BLaER1 (cell line): ENCODE data around the gene CHAT.

Source experiments
- H3K27ac ChIP-seq: shearing (Covaris generic); formaldehyde crosslinking; 2 replicates; pipeline ENCODE4 v1.8.1; 2022
- H3K27me3 ChIP-seq: shearing (Covaris generic); formaldehyde crosslinking; 2 replicates; pipeline ENCODE4 v1.8.1; 2022
- H3K36me3 ChIP-seq: shearing (Covaris generic); formaldehyde crosslinking; 2 replicates; pipeline ENCODE4 v1.8.1; 2022
- H3K4me1 ChIP-seq: shearing (Covaris generic); formaldehyde crosslinking; 2 replicates; pipeline ENCODE4 v1.8.1; 2022
- H3K4me2 ChIP-seq: shearing (Covaris generic); formaldehyde crosslinking; 2 replicates; pipeline ENCODE4 v1.8.1; 2022
- H3K4me3 ChIP-seq: shearing (Covaris generic); formaldehyde crosslinking; 2 replicates; pipeline ENCODE4 v1.8.1; 2022
- H3K9ac ChIP-seq: shearing (Covaris generic); formaldehyde crosslinking; 2 replicates; pipeline ENCODE4 v1.8.1; 2022
- H3K9me3 ChIP-seq: shearing (Covaris generic); formaldehyde crosslinking; 2 replicates; pipeline ENCODE4 v1.8.1; 2022
- H4K20me1 ChIP-seq: shearing (Covaris generic); formaldehyde crosslinking; 2 replicates; pipeline ENCODE4 v1.8.1; 2022
- Cebpa-rat ChIP-seq: shearing (Covaris generic); IDR thresholded peaks from 2 replicates; pipeline ENCODE4 v1.8.1; 2022

Gene CHAT

DNA sequence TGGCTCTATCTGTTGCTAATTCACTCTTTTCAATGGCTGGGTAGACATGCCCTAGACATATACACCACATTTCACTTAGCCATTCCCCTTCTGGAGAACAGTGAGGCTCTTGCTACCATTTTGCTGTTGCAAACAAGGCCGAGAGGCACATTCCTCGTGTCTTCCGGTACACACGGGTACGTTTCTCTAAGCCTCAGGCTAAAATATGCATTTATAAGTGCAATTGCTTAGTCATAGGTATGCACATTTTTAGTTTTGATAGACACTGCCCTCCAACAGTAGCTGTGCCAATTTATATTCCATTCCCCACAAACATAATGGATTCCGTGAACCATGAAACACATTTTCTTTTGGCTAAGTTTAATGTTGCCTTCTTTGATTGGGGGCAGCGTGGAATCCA is 13.2 kb downstream of the CHAT start:
- Histone ChIP-seq H3K36me3 (no peaks in the 10 kb centered on the region), H3K27me3 (no peaks in the 10 kb centered on the region), H3K9ac (no peak overlapping the region), H3K4me3 (no peak overlapping the region), H3K27ac (no peak overlapping the region), H3K4me1 (peaks cover 6% of the 10 kb centered on the region; the same call in 1 of the 2 replicates), H3K4me2 (no peak overlapping the region), H3K9me3 (no peaks in the 10 kb centered on the region), H4K20me1 (no peaks in the 10 kb centered on the region)
- TF ChIP-seq Cebpa-rat, result no peak

- no peak for TF ChIP-seq Cebpa-rat
- Histone ChIP-seq H3K9ac (no peak overlapping the region), H3K27me3 (no peaks in the 10 kb centered on the region), H4K20me1 (no peaks in the 10 kb centered on the region), H3K4me3 (no peak overlapping the region), H3K9me3 (no peaks in the 10 kb centered on the region), H3K36me3 (no peaks in the 10 kb centered on the region), H3K4me2 (no peak overlapping the region), H3K27ac (no peak overlapping the region), H3K4me1 (peaks cover 6% of the 10 kb centered on the region; the same call in 1 of the 2 replicates)
Observed at GRCh38 chr10:49627644-49628247, 13.9 kb downstream of the CHAT start.

DNA sequence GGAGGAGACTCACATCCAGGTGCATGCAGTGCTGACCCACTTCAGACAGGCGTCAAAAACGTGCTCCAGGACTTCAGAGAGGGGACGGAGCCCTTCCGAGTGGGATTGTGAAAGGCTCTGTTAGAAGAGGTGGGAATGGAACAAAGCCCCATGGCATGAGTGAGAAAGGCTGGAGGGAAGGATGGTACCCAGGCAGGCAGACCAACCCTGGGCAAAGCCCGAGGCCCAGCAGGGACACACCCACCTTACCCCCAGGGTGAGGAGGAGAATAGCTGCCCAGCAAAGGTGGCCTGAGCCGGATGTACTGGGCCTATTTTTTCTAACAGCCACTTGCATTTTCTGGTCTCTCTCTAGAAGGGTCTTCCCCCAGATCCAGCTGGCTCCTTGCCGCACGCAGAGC is 14.8 kb downstream of the CHAT start:
- H4K20me1 ChIP-seq, result no peaks in the 10 kb centered on the region
- H3K4me1 ChIP-seq, result peaks cover 6% of the 10 kb centered on the region; the same call in 1 of the 2 replicates
- no peak overlapping the region for H3K9ac ChIP-seq
- H3K27me3 ChIP-seq, result no peaks in the 10 kb centered on the region
- no peak for TF ChIP-seq Cebpa-rat
- no peaks in the 10 kb centered on the region for H3K9me3 ChIP-seq
- no peak overlapping the region for H3K4me3 ChIP-seq
- no peak overlapping the region for H3K4me2 ChIP-seq
- no peak overlapping the region for H3K27ac ChIP-seq
- no peaks in the 10 kb centered on the region for H3K36me3 ChIP-seq

GRCh38 chr10:49629431-49629881 is 15.6 kb downstream of the CHAT start:
- Histone ChIP-seq H3K9me3 (no peaks in the 10 kb centered on the region), H3K27me3 (no peaks in the 10 kb centered on the region), H3K4me2 (no peak overlapping the region), H4K20me1 (no peaks in the 10 kb centered on the region), H3K9ac (no peak overlapping the region), H3K4me3 (no peak overlapping the region), H3K27ac (no peak overlapping the region), H3K4me1 (peaks cover 9% of the 10 kb centered on the region; the same call in 1 of the 2 replicates), H3K36me3 (no peaks in the 10 kb centered on the region)
- no peak for TF ChIP-seq Cebpa-rat

DNA sequence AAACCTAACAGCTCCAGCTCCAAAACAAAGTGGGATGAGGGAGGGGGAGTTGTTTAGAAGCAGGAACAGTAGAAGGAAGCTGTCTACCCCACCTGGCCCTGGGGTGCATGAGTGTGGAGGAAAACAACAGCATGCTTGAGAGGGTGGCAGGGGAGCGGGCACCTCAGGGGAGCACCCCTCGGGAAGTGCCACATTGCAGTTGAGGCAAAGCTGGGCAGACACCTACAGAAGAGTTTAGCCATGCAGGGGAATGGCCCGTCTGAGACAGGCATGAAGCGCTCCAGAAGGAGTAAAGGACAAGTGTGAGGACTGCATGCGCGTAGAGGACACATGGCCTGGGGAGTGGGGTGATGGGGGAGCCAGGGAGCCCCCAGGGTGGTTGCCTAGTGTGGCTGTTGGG is 18.1 kb downstream of the CHAT start:
- Histone ChIP-seq H3K27me3 (no peaks in the 10 kb centered on the region), H3K4me2 (no peak overlapping the region), H3K36me3 (no peaks in the 10 kb centered on the region), H3K4me1 (peaks cover 9% of the 10 kb centered on the region; the same call in 1 of the 2 replicates), H3K27ac (no peak overlapping the region), H4K20me1 (no peaks in the 10 kb centered on the region), H3K9ac (no peak overlapping the region), H3K9me3 (no peaks in the 10 kb centered on the region), H3K4me3 (no peak overlapping the region)
- no peak for TF ChIP-seq Cebpa-rat

DNA sequence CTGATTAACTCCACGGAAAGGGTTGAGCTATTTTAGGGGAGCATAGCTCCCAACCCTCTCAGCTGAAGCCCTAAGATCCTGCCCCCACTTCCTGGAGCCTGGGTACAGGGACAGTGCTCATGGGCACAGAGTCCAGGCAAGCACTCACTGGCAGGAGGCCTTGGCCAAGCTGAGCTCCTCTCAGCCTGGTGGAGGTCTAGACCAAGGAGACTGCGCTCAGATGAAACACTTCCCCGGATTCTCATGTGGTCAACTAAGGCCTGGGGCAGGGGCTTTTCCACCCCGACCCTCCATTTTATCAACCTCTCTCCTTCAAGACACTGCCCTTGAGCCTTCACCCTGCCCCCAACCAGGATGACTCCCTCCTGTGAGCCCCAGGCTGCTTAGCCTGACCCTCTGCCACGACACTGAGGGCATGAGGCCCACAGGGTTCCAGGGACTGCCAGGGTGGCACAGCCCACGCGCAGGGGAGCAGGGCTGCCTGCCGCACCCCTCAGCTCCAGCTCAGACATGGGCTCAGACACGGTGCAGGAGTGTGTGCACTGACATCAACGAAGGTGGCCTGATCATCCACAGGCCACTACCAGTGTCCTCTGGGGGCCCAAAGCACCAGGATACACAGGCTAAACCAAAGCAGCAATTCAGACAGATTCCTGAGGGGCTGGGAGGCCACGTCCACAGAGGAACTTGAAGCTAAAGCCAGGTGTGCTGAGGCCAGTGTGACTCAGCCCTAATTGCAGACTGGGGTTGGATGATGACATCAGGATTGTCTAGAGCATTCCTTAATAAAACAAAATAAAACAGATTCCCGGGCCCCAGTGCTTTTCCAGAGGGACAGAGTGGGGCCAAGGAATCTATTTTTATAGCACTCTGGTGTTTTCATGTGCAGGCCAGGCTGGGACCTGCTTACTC is 18.8 kb downstream of the CHAT start:
- no peak overlapping the region; the same call in 1 of the 2 replicates for H3K27ac ChIP-seq
- no peak for TF ChIP-seq Cebpa-rat

DNA sequence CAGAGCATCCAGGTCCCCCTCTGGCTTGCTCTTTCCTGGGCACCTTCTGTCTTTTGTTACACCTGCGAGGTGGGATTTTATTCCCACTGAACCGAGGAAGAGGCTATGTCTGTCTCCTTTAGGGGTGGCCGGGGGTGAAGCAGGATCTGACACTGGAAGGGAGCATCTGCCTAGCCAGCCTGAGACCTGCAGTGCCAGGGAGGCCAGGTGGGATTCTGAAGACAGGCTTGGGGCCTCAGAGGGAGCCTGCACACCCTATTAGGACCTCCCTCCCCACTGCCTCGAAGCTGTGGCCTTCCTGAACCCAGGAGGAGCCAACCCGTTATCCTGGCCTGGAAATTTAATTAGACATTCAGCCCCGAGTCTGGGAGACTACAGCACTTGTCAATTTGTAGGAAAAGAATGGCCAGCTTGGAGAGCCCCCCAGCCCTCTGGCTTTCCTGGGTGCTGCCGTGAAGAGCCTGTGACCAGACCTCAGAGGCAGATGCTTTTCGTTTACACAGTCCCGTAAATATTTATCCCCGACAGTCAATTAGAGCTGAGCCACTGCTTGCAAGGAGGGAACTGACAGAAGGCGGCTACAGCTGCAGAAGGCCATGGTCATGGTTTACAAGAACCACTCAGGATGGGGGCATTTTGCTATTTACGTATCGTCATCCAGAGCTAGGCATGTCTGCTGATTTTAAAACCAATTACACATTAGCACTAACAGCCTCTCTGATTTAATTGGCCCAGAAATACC is 19.7 kb downstream of the CHAT start:
- Histone ChIP-seq H4K20me1 (no peaks in the 10 kb centered on the region), H3K27me3 (no peaks in the 10 kb centered on the region), H3K4me2 (peak overlapping the region; percentile 22)

More for the DNA sequence above, 18.8 kb downstream of the CHAT start:
- Histone ChIP-seq H3K9me3 (no peaks in the 10 kb centered on the region), H3K36me3 (no peaks in the 10 kb centered on the region), H3K4me1 (peaks cover 13% of the 10 kb centered on the region; the same call in 1 of the 2 replicates), H4K20me1 (no peaks in the 10 kb centered on the region), H3K4me2 (no peak overlapping the region), H3K4me3 (no peak overlapping the region), H3K9ac (no peak overlapping the region), H3K27me3 (no peaks in the 10 kb centered on the region)

DNA sequence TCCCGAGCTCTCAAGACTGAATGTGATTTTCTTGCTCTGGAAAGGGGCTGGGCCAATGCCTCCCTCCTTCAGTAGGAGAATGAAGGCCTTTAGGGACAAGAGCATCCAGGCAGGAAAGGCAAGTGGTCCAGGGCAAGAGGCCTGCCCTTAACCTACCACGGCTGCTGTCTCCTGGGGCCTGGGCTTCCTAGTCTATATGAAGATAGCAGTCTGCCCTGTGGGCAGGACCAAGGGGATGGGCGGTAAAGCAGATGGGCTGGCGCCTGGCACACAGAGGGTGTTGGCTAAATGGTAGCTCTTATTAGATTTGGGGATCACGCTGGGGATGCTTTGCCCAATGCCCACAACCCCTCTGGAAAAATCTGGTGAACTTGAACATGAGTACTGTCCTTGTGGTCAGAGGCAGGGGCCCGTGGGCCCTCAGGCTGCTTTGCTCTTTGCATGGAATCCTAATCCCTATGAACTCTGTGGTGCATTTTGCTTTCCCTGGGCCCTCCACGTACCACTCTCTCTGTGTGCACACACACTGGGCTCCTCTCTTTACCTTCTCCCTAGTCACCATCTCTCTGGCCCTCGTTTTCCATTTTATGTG is 20.3 kb downstream of the CHAT start:
- Histone ChIP-seq H3K9ac (no peak overlapping the region), H3K36me3 (no peaks in the 10 kb centered on the region), H3K27ac (no peak overlapping the region), H3K4me1 (peaks cover 13% of the 10 kb centered on the region; the same call in 1 of the 2 replicates), H3K4me3 (no peak overlapping the region), H3K4me2 (peak overlapping the region; percentile 22), H3K9me3 (no peaks in the 10 kb centered on the region), H4K20me1 (no peaks in the 10 kb centered on the region), H3K27me3 (no peaks in the 10 kb centered on the region)
- TF ChIP-seq Cebpa-rat, result no peak

More for the DNA sequence above, 19.7 kb downstream of the CHAT start:
- no peak for TF ChIP-seq Cebpa-rat
- H3K4me3 ChIP-seq, result no peak overlapping the region
- H3K4me1 ChIP-seq, result peaks cover 13% of the 10 kb centered on the region; the same call in 1 of the 2 replicates
- no peaks in the 10 kb centered on the region for H3K36me3 ChIP-seq
- no peak overlapping the region for H3K9ac ChIP-seq
- H3K27ac ChIP-seq, result no peak overlapping the region
- H3K9me3 ChIP-seq, result no peaks in the 10 kb centered on the region

DNA sequence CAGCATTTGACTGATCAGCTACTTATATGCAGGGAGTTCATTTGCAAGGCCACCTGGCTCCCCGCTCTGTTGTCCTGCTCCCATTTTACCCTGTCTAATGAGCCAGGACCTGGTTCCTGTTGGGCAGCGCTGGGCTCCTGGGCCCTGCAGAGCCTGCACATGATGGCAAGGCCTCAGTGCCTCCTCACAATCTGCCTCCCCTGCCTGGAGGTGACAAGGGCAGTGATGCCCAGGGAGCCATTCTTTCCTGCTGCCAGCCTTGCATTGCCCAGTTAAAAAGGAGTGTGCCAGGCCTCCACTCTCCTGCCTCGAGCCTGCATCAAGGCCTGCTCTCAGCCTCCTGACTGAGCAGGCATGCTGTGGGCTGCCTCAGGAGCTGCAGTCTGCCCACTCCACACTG is 28.5 kb downstream of the CHAT start:
- H3K27me3 ChIP-seq, result no peaks in the 10 kb centered on the region
- H3K9ac ChIP-seq, result no peak overlapping the region
- no peaks in the 10 kb centered on the region for H3K9me3 ChIP-seq
- H3K36me3 ChIP-seq, result no peaks in the 10 kb centered on the region
- H3K4me1 ChIP-seq, result peaks cover 41% of the 10 kb centered on the region
- no peak overlapping the region for H3K4me3 ChIP-seq
- TF ChIP-seq Cebpa-rat, result no peak
- no peaks in the 10 kb centered on the region for H4K20me1 ChIP-seq
- H3K4me2 ChIP-seq, result no peak overlapping the region
- 0 out of 2 replicates have a peak overlapping the region, but pooled peaks have one; percentile 9 for H3K27ac ChIP-seq
